AG04450 (cell line): Measurements from ENCODE around the gene ZBTB8A. TPM values are rescaled to one million over a fixed set of nuclear protein-coding genes. Genes with fewer than 3 reads are reported as not detected.
"Not testable (repeated sequence)": the region's sequence is repeated elsewhere in the genome, so short reads cannot be mapped to it uniquely, and the experiment has no call there.

Source experiments
- CTCF ChIA-PET: fragments of 300-600, 350-600 bp; formaldehyde crosslinking; extraction: SDS; loops from one replicate; lab custom pipeline; 2022; ENCODE audit warnings: antibody characterized with exemption, inconsistent platforms; lab: Charles Lee
- POLR2A ChIA-PET: fragments of 350-600 bp; formaldehyde crosslinking; extraction: SDS; loops from one replicate; lab custom pipeline; 2021; ENCODE audit warnings: antibody characterized with exemption, inconsistent platforms; lab: Yijun Ruan, JAX
- DNase-seq: peaks from one replicate; pipeline ENCODE4 v3.0.0-alpha.2; 2011; ENCODE audit warnings: low read depth, low spot score
- H3K27ac ChIP-seq: one replicate; pipeline ENCODE4 v1.5.1; 2012; ENCODE audit warnings: low read depth, low read length, control low read depth
- H3K27me3 ChIP-seq: one replicate; pipeline ENCODE4 v1.6.0; 2012; ENCODE audit warnings: low read length; ENCODE audit not compliant: control insufficient read depth, insufficient read depth
- H3K4me3 ChIP-seq: 2 replicates; pipeline ENCODE4 v1.5.1; 2011; ENCODE audit warnings: mild to moderate bottlenecking, low read depth, low read length, control low read depth
- H3K9me3 ChIP-seq: 2 replicates; pipeline ENCODE4 v1.5.1; 2012; ENCODE audit warnings: low read length; ENCODE audit not compliant: control insufficient read depth, insufficient read depth
- polyA plus RNA-seq: library from polyadenylated mRNA; depleted of rRNA; stranded (reverse); fragments of >200 nt; gene quantifications from 2 replicates; pipeline ENCODE4 v1.2.3, GENCODE V29; 2011
- TF ChIP-seq, protein P1 (sequence below): IDR thresholded peaks from 2 replicates; pipeline ENCODE4 v1.5.1; 2011; ENCODE audit warnings: low read depth, low read length, control low read depth, inconsistent platforms

The ZBTB8A gene
- polyA plus RNA-seq, 1 experiment = 7.2 TPM

DNA sequence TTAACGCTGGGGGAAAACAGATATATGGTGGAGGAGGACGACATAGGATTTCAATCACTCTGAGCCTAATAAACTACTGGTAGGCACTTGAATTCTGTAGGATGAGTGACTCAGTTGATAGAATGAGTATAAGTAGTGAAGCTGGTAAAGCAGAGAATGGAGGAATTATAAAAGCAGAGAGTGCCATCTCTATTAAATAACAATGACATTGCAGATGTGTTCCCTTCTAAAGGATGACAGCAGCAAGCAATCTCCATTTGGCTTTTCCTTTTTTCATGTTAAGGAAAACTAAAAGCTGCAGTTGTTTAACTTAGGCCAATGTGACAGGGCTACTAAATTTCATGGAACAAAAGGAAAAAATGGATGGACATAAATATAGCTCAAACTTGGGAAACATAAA lies 93.6 kb downstream of the ZBTB8A start:
- Histone ChIP-seq H3K4me3 (no peak overlapping the region), H3K27ac (no peak overlapping the region), H3K27me3 (no peaks in the 10 kb centered on the region), H3K9me3 (no peaks in the 10 kb centered on the region)
- DNase-seq = no peak
- TF ChIP-seq, protein P1, sequence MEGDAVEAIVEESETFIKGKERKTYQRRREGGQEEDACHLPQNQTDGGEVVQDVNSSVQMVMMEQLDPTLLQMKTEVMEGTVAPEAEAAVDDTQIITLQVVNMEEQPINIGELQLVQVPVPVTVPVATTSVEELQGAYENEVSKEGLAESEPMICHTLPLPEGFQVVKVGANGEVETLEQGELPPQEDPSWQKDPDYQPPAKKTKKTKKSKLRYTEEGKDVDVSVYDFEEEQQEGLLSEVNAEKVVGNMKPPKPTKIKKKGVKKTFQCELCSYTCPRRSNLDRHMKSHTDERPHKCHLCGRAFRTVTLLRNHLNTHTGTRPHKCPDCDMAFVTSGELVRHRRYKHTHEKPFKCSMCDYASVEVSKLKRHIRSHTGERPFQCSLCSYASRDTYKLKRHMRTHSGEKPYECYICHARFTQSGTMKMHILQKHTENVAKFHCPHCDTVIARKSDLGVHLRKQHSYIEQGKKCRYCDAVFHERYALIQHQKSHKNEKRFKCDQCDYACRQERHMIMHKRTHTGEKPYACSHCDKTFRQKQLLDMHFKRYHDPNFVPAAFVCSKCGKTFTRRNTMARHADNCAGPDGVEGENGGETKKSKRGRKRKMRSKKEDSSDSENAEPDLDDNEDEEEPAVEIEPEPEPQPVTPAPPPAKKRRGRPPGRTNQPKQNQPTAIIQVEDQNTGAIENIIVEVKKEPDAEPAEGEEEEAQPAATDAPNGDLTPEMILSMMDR = no peak
- ChIA-PET CTCF (no interaction called here), POLR2A (no interaction called here)

DNA sequence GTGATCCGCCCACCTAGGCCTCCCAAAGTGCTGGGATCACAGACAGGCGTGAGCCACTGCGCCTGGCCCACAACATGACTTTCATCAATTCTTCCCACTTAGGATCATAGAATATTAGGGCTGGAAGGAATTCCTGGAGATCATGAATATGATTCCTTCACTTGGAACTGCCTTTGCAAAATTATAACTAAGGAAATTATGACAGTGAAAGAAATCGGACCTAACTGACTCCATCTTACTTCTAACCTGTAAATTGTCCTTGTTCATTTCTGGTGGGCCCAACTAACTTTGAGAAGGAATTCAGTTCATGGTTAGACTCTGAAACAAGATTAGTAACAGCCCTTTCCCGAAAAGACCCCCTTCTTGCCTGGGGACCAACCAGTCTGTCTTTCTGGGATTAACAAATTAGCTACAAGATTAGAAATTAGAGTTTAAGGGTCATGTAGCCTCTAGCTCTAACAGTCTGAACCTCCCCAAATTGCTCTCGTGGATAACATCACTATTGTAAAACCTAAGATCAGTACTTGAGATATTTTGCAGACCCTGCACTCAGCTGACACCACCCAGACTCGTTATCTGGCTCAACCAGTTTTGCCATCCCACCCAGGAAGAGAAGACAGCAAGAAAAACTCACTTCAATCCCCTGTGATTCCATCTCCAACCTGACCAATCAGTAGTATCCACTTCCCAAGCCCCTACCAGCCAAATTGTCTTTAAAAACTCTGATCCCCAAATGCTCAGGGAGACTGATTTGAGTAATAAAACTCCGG lies 96.5 kb downstream of the ZBTB8A start:
- ChIA-PET CTCF (interaction anchor here (1.0 to 1.4 kb wide), 2 partner anchors 77 to 116 kb away, joined by 3 to 4 read pairs; no protein-coding TSS in a partner anchor), POLR2A (no interaction called here)
- no peaks in the 10 kb centered on the region for H3K27me3 ChIP-seq
- H3K27ac ChIP-seq = no peak overlapping the region
- DNase-seq = no peak
- H3K9me3 ChIP-seq = no peaks in the 10 kb centered on the region
- no peak overlapping the region for H3K4me3 ChIP-seq
- TF ChIP-seq, protein P1 = no peak

- Histone ChIP-seq H3K27ac (no peak overlapping the region), H3K4me3 (no peak overlapping the region), H3K9me3 (no peaks in the 10 kb centered on the region), H3K27me3 (no peaks in the 10 kb centered on the region)
- CTCF ChIA-PET = interaction anchor here (1.0 kb wide), 1 partner anchor 117 kb away, joined by 4 read pairs; no protein-coding TSS in a partner anchor
- POLR2A ChIA-PET = interaction anchor here (0.7 kb wide), 1 partner anchor 127 kb away, joined by 4 read pairs; no protein-coding TSS in a partner anchor
- no peak for DNase-seq
- TF ChIP-seq, protein P1 = no peak
Measured at GRCh38 chr1:32636914-32637645, 97.9 kb downstream of the ZBTB8A start.

- ChIA-PET CTCF (interaction anchor here (1.7 kb wide), 1 partner anchor 119 kb away, joined by 6 read pairs; no protein-coding TSS in a partner anchor), POLR2A (interaction anchor here (0.7 to 1.0 kb wide), 2 partner anchors 11 to 14 kb away, joined by 3 to 4 read pairs; partner anchors contain the start of gene RBBP4)
- H3K4me3 ChIP-seq = no peak overlapping the region
- TF ChIP-seq, protein P1 = no peak
- peak overlapping the region; percentile 31 for H3K27ac ChIP-seq
- no peak for DNase-seq
- no peaks in the 10 kb centered on the region for H3K27me3 ChIP-seq
- H3K9me3 ChIP-seq = no peaks in the 10 kb centered on the region
Measured at GRCh38 chr1:32639489-32640075, 100.4 kb downstream of the ZBTB8A start.

DNA sequence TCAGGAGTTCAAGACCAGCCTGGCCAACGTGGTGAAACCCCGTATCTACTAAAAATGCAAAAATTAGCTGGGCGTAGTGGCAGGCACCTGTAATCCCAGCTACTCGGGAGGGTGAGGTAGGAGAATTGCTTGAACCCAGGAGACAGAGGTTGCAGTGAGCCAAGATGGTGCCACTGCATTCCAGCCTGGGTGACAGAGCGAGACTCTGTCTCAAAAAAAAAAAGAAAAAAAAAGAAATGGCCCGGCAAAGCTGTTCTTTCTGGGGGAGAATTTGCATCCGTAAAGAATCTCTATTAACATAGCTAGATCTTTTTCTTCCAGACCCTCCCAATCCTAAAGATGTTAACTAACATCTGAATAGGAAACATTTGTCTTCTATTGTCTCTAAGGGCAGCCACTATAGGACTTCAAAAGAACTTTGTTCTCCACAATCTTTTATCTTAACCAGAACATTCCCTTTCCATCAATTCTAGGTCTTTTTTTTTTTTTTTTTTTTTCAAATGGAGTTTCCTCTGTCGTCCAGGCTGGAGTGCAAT lies 103.1 kb downstream of the ZBTB8A start:
- H3K9me3 ChIP-seq, H3K4me3 ChIP-seq, CTCF ChIA-PET, H3K27me3 ChIP-seq, DNase-seq, H3K27ac ChIP-seq: not testable (repeated sequence)
- POLR2A ChIA-PET = interaction anchor here (0.9 kb wide), 1 partner anchor 8 kb away, joined by 3 read pairs; the partner anchor contains the start of gene RBBP4
